Activated CD4-positive, CD25-positive, alpha-beta regulatory T cell treated with anti-CD3 and anti-CD28 coated beads, Interleukin-2, amount 50 U/mL, for 16 hours (primary cell): ENCODE results near the gene KCNG3.
A peak's percentile ranks its signal among the peaks of the same experiment; 100 is the strongest.

Experiments used
- DNase-seq: peaks from one replicate; pipeline ENCODE4 v3.0.0-alpha.2; 2020; ENCODE audit warnings: low read depth, low spot score

The KCNG3 gene, protein sequence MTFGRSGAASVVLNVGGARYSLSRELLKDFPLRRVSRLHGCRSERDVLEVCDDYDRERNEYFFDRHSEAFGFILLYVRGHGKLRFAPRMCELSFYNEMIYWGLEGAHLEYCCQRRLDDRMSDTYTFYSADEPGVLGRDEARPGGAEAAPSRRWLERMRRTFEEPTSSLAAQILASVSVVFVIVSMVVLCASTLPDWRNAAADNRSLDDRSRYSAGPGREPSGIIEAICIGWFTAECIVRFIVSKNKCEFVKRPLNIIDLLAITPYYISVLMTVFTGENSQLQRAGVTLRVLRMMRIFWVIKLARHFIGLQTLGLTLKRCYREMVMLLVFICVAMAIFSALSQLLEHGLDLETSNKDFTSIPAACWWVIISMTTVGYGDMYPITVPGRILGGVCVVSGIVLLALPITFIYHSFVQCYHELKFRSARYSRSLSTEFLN

DNA sequence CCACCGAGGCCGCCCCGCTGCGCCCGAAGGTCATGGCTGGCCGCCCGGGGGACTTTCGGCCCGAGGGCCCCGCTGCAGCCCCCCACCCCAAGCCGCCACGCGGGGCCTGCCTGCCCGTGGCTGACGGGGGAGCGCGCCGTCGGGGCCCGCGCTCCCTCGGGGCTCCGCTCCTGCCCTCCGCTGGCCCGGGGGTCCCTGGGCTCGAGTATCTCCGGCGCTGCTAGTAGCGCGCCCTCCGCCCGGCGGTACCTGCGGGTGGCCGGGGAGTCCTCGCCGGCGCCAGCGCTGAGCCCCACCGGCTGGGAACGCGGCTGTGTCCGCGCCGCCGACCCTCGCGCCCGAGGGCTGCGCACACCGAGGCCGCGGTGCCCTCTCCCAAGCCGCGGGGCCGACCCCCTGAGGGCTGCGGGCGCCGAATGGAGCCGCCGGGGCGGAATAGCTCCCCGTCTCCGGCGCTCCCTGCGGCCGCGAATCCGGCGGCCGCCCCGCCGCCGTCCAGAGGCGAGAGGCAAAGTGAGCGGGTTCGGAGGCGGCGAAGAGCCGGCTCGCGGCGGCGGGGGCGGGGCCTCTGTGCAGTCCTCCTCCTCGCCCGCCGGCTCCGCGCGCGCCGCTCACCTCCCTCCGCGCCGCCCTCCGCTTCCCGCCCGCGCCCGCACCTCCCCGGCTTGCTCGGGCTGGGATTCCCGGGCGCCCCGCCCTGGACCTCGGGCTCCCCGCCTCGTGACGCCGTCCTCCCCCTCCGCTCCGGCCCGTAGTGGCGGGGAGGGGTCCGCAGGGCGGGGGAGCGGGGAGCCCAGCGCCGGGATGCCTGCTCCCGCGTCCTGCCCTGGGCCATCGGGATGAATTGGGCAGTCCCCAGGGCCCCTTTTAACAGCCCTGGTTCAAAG lies at the start of gene KCNG3:
Gene KCNG3 (minus strand): TSS at position 515 of the 887 bp plus-strand sequence. CDS start 481 bp downstream, at position 34.
- no peak for DNase-seq

DNA sequence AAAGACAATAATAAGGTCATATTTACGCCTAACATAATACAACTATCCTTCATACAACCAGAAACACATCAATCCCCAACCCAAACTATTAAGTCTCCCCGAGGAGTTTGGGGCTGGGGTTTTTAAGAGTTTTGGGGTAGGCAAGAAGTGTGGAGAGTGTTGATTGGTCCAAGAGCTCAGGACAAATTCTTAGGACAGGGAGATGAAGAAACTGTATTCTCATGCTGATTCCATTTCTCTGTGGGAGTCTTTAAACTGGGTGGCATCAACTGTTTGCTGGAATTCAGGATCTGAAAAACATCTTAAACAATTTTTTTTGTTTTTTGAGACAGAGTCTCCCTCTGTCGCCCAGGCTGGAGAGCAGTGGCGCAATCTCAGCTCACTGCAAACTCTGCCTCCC lies 49.1 kb upstream of the KCNG3 start:
- no peak for DNase-seq

DNA sequence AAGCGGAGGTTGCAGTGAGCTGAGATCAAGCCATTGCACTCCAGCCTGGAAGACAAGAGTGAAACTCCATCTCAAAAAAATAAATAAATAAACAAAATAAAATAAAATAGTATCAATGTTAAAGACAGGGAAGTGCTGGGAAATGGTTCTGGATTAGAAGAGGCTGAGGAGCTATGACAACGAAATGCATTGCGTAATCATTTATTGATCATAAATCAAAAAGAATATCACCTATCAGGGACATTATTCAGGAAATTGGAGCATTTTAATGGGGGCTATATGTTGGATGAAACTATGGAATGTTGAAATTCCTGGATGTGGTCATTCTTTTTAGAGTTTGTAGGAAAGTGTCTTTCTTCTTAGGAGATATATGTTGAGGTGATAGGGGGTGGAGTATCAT lies 43.7 kb upstream of the KCNG3 start:
- no peak for DNase-seq

DNA sequence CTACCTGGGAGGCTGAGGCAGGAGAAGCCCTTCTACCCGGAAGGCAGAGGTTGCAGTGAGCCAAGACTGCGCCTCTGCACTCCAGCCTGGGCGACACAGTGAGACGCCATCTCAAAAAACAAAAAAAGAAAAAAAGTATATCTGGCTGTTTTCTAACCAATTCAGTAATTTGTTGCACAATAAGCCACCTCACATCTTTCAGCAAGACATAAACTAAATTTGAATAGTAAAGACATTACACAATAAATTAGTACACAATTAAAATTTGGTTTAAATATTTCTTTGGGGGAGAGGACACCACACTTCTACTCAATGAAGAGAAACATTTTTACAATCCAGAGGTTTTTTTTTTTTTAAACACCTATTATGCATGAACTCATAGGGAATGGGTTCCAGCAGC lies 38.6 kb upstream of the KCNG3 start:
- DNase-seq, result no peak

DNA sequence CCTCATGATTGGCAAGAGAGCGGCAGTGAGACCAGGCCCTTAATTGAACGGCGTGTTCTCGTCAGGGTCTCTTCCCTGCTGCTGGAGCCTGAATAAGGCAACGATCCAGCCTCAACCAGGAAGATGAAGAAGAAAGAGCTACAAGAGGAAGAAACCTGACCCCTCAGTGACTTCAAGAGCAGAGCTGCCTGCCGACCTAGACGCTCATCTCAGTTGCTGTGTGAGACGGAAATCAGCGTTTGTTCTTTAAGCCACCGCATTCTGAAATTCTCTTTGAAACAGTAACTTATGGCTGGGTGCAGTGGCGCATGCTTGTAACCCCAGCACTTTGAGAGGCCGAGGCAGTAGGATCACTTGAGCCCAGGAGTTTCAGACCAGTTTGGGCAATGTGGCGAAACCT lies 29.6 kb upstream of the KCNG3 start:
- no peak for DNase-seq

DNA sequence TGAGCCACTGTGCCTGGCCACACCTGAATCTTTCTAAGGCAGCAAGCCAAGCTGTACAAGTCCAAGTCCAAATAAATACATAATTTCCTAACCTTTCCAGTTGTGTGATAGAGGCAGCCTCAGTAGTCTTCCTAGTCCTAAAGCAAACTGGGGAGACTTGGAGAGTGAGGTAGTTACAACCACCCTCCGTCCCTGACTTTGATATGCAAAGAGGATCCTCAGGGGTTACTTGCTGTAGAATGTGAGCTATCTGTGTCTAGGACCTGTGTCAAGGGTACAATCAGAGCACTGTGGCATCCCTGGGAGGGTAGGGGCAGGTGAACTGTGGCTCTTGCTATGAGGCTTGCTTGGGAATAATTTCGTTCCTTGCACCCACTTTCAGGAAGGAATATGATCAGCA lies 28.3 kb upstream of the KCNG3 start:
- DNase-seq, result no peak

DNA sequence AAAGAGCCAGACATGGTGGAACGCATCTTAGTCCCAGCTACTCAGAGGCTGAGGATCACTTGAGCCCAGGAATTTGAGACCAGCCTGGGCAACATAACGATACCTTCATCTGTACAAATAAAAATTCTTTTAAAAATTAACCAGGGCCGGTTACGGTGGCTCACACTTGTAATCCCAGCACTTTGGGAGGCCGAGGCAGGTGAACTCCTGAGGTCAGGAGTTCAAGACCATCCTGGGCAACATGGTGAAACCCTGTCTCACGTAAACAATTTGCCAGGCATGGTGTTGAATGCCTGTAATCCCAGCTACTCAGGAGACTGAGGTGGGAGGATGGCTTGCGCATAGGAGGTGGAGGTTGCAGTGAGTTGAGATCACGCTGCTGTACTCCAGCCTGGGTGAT lies 25.8 kb upstream of the KCNG3 start:
- DNase-seq, result no peak

DNA sequence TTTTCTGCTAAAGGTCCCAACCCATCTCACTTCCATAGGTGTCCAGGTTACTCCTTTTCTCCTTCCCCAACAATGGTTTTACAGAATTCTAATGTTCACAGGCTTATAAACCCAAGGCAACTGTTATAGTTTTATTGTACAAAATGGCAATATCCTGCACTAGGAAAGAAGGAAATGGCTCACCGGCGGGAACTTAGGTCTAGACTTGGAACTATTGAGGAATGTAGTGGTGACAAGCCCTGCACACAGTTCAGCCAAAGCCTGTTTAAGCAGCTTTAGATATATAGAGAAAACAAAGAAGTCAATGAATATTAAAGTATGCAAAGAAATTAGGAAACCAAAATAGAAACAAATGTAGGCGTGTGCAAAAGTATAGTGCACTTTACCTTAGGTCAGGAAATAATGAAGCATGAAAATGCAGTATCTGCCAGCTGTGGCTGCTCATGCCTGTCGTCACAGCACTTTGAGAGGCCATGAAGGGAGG lies 22.7 kb upstream of the KCNG3 start:
- no peak for DNase-seq

DNA sequence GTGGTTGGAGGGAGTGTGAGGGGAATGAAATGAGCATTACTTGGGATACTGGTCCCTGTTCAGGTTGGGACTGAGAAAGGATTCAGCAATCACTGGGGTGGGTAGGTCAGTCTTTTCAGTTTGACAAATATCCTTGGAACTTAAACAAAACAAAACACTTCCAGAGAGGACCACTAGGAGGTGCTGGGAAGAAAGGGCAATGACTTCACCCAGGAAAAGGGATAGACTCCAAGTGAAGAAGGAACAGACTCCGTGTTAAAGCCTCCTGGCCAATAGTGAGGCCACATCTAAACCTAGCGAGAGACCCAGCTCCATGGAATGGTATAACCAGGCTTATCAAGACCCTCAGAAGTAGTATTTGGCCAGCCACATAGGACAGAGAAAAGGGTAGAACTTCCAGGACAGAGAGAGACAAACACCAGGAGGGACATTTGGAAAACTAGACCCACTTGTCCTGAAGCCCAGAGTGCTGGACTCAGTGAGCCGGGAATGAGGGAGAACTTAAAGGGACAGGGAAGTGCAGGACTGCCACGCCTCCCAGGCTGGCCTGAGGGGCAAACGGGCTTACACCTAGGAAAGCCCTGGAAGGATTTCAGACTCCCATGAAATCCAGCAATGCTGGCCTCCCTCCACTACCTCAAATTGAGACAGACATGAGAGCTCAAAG lies 19.6 kb upstream of the KCNG3 start:
- no peak for DNase-seq

DNA sequence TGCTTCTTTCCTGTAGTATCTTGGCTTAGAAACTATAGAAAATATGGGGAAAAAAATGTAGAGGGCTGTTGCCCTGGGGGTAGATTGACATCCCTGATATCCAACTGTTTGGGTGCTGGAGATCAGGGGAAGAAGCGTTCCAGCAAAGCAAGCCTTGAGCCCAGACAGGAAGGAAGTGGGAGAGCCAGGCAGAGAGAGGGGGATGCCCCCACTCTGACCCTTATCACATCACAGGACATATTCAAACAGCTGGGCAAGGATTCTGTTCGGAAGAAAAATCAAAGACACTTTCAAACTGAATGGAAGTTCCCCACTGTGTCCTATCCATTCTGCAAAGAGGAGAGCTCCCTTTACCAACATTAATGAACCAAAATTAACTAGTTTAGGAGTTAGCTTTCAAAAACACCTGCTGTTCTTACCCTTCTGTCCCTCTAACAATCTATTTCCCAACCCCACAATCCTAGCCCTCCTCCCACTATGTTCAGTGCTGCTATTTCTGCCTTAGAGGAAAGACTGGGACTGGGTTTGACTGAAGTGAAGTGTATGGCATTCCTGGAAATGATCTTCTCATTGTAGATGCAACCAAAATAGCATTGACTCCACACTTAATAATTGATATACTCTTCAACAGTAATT lies 16.9 kb upstream of the KCNG3 start:
- no peak for DNase-seq

DNA sequence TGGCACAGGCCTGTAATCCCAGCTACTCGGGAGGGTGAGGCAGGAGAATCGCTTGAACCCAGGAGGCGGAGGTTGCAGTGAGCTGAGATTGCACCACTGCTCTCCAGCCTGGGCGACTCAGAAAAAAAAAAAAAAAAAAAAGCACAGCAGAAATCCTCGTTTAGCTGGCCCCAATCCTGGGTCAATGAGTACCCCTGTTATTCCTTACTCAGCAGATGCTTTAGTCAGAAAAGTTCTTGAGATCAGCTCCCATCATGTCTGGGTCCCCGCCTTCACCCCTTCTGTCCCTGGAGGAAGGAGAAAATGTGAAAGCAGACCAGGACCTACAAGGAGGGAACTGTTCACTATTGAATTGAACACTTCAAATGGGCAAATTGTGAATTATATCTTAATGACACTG lies 16.4 kb upstream of the KCNG3 start:
- DNase-seq, result no peak

DNA sequence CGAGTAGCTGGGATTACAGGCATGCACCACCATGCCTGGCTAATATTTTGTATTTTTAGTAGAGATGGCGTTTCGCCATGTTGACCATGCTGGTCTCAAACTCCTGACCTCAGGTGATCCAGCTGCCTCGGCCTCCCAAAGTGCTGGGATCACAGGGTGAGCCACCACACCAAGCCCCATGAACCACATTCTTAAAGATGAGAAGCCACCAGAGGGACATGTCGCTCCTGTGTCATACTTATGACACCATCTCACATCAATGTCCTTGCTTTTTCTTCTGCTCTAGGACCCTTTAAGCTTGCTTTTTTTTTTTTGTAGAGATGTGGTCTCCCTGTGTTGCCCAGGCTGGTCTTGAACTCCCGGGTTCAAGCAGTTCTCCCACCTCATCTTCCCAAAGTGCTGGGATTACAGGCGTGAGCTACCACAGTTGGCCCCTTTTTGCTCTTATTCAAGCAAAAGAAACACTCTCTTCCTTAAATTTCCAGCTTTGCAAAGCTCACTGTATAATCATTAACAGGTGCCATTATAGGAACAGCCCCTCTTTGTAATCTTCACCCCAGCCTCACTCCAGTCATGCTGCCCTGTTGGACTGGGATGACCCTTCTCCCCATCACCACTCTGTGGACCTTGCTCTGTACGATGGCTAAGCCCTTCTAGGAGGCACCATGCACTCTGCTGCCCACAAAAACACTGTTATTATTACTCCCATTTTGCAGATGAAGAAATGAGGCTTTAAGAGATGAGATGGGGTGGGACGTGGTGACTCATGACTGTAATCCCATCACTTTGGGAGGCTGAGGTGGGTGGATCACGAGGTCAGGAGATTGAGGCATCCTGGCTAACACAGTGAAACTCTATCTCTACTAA lies 10.8 kb upstream of the KCNG3 start:
- DNase-seq, result no peak

DNA sequence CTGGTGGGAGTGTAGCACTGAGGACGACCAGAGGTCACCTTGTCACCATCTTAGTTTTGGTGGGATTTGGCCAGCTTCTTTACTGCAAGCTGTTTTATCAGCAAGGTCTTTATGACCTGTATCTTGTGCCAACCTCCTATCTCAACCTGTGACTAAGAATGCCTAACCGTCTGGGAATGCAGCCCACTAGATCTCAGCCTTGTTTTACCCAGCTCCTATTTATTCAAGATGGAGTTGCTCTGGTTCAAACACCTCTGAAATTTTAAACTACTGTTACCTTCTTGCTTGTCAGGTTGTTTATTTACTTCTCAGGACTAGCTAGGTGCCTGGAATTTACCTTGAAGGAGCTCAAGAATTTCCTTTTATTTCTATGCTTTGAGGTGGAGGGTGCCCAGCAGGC lies 9.5 kb upstream of the KCNG3 start:
- DNase-seq, result no peak

DNA sequence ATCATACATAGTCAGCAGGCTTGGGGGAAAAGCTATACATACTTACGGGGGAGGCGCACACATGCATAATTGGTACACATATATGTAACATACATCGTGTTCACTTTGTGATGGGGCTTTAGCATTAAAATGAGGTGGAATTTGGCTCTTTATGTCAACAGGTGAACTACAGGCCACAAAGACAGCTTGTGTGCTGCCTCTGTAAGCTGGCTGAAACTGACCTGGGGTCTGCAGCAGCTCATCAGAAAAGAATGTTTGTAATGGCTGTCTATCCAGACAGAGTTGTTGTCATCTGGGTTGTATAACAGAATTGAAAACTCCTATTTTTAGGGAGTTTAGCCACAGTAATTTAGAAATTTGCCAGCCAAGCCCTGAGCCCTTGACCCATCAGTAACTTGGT lies 4.7 kb upstream of the KCNG3 start:
- no peak for DNase-seq

DNA sequence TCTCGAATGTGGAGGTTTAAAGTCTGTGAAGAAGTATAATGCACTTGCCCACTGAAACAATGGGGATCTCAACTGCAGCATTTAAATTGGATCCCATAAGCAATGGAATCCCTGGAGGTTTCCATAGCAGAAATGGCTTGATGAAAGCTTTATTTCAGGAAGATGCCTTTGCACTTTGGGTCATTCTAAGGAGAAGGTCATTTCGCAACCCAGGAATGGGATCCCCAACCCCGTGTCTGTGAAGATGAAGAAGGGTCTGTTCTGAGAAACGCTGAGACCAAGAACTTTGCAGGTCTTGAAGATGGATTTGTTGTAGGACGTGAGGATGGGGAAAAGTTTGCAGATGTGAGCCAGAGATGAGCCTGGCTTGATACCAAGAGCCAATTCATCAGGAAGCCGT lies 1.8 kb upstream of the KCNG3 start:
- DNase-seq, result no peak

DNA sequence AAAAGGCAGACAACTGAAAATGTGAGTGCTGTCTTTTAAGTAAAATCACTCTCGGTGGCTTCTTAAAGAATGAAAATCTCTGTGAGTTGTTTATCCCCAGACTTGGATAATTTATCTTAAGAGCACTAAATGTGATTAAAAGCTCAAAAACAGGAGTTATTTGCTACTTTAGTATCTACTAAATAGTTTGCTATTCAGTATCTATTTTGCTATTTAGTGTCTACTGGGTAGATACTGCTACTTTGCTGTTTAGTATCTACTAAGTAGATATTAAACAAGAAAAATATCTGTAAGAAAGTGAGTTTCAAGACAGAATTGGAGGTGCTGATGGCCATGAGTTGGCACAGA lies 1.4 kb upstream of the KCNG3 start:
- no peak for DNase-seq

DNA sequence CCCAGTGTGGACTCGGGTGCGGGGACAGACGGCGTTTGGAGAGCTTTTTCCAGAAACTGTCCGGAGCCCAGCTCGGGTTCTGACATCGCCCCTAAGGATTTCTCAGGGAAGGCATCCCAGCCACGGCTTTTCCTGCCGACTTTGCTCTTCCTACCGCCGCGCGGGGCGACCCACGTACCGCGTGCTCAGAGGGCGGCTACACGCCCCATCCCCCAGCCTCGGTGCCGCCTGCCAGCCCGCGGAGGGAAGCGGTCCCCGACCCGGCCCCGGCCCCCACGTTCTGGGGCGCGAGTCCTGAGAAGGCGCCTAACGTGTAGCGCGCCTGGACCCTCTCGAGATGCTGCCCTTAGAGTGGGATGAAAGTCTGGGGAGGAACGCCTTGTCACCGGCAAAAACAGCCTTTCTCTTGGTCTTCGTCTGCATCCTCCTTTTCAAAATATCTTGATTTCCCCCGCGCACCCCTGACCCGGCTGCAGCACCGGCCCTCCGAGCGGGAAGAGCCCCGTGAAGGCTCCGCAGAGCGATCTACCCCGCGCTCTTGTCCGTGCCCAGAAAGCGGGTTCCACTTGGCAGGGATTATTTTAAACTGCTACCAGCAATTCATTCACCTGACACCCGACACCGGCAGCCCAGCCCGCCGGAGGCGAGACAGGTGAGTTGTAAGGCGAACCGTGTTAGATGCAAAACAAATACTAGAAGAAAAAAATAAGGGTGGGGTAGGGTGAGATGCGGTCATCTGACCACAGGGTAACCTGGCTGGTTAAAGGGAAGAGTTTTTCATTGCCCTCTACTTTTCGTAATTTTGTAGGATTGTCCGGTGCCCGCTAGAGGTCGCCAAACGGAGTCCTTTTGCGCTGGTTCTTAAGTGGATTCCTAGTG lies 812 bp upstream of the KCNG3 start:
- peak; percentile 53 for DNase-seq

DNA sequence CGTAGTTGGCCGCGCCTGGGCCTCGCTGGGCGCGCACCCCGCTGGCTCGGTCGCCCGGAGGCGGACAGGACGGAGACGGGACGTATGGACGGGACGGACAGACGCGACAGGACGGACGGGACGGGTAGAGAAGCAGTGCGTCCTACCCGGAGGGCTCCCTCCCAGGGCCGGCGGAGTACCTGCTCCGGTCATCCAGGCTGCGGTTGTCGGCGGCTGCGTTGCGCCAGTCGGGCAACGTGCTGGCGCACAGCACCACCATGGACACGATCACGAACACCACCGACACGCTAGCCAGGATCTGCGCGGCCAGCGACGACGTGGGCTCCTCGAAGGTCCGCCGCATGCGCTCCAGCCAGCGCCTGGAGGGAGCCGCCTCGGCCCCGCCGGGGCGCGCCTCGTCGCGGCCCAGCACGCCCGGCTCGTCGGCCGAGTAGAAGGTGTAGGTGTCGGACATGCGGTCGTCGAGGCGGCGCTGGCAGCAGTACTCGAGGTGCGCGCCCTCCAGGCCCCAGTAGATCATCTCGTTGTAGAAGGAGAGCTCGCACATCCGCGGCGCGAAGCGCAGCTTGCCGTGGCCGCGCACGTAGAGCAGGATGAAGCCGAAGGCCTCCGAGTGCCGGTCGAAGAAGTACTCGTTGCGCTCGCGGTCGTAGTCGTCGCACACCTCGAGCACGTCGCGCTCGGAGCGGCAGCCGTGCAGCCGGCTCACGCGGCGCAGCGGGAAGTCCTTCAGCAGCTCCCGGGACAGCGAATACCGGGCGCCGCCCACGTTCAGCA lies 903 bp downstream of the KCNG3 start:
- DNase-seq, result no peak

DNA sequence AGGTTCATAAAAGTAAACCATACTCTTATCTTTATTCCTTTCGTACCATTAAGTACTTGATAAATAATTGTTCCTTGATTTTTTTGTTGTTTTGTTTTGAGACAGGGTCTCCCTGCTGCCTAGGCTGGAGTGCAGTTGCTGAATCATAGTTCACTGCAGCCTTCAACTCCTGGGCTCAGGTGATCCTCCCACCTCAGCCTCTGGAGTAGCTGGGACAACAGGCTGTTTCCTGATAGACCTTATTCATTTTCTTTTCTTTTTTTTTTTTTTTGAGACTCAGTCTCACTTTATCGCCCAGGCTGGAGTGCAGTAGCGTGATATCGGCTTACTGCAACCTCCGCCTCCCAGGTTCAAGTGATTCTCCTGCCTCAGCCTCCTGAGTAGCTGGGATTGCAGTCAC lies 5.5 kb downstream of the KCNG3 start:
- DNase-seq, result no peak
